Smooth muscle cell (in vitro differentiated cells): ENCODE measurements around the gene NUP43. TPM values are rescaled to one million over a fixed set of nuclear protein-coding genes. Genes with fewer than 3 reads are reported as not detected.

Experiments used
- DNase-seq: peaks from one replicate; lab custom pipeline; 2025; ENCODE audit not compliant: unreplicated experiment; lab: John Stamatoyannopoulos, UW
- H2AFZ ChIP-seq: fragments of 200-600 bp; sonication (generic); 2 replicates; pipeline ENCODE4 v1.6.0; 2016; ENCODE audit warnings: antibody characterized with exemption, low read depth, mild to moderate bottlenecking
- H3F3A ChIP-seq: fragments of 200-600 bp; sonication (generic); 2 replicates; pipeline ENCODE4 v1.6.0; 2017; ENCODE audit warnings: antibody characterized with exemption, low read depth
- H3K27ac ChIP-seq: fragments of 200-600 bp; sonication (generic); 2 replicates; pipeline ENCODE4 v1.5.1; 2016; ENCODE audit warnings: low read depth, mild to moderate bottlenecking
- H3K27me3 ChIP-seq: fragments of 200-600 bp; sonication (generic); 2 replicates; pipeline ENCODE4 v1.6.1; 2016; ENCODE audit warnings: low read depth, mild to moderate bottlenecking
- H3K36me3 ChIP-seq: fragments of 200-600 bp; sonication (generic); 2 replicates; pipeline ENCODE4 v1.5.1; 2016; ENCODE audit warnings: low read depth
- H3K4me1 ChIP-seq: fragments of 200-600 bp; sonication (generic); 2 replicates; pipeline ENCODE4 v1.5.1; 2016; ENCODE audit warnings: low read depth
- H3K4me2 ChIP-seq: fragments of 200-600 bp; sonication (generic); 2 replicates; pipeline ENCODE4 v1.6.0; 2016; ENCODE audit warnings: mild to moderate bottlenecking
- H3K4me3 ChIP-seq: fragments of 200-600 bp; sonication (generic); 2 replicates; pipeline ENCODE4 v1.5.1; 2016; ENCODE audit warnings: mild to moderate bottlenecking
- H3K79me2 ChIP-seq: fragments of 200-600 bp; sonication (generic); 2 replicates; pipeline ENCODE4 v1.6.0; 2016; ENCODE audit warnings: low read depth, mild to moderate bottlenecking
- H3K9ac ChIP-seq: fragments of 200-600 bp; sonication (generic); 2 replicates; pipeline ENCODE4 v1.6.0; 2016; ENCODE audit warnings: low read depth
- H3K9me3 ChIP-seq: fragments of 200-600 bp; sonication (generic); replicated peaks from 2 replicates; pipeline ENCODE4 v1.5.1; 2016; ENCODE audit warnings: low read depth
- H4K20me1 ChIP-seq: fragments of 200-600 bp; sonication (generic); 2 replicates; pipeline ENCODE4 v1.6.0; 2016; ENCODE audit warnings: low read depth
- WGBS: methylation state at CpG from one replicate; pipeline ENCODE4 v1.1.7; 2016; ENCODE audit warnings: low lambda C conversion rate; 5-methylcytosine and 5-hydroxymethylcytosine counted together
- polyA plus RNA-seq: library from polyadenylated mRNA; unstranded; fragments of >200 nt; fragmentation: Nextera tagmentation; extraction: Ambion mirVana; gene quantifications from 2 replicates; pipeline ENCODE4 v1.2.1, GENCODE V29; 2016
- total RNA-seq: library from RNA; depleted of rRNA; stranded (reverse); fragments of >200 nt; gene quantifications from 2 replicates; pipeline ENCODE4 v1.2.3, GENCODE V29; 2014
- TF ChIP-seq, protein P1 (sequence below): fragments of 200-600 bp; sonication (generic); IDR thresholded peaks from 2 replicates; pipeline ENCODE4 v1.5.1; 2017; ENCODE audit warnings: borderline replicate concordance, mild to moderate bottlenecking, antibody characterized with exemption; ENCODE audit not compliant: insufficient read depth, poor library complexity, severe bottlenecking

The NUP43 gene
- total and polyA plus RNA-seq, 2 experiments from 2014 or later: 5.9 to 33.8 TPM

DNA sequence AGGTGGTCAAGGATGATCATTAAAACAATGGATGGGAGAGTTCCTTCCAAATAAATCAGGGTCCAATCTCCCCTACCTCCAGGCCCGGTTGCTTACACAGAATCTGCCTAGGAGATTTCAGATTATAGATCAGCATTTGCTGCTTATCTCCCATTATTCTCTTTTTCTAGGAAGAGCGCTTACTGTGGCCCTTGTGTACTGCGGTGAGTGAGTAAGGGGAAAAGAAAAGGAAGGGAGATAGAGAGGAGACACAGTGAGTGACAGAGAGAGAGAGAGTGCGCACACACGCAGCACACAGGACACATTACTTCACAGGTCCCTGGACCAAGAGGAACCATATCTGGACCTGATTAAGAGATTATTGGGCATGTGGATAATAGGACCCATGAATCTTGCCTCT lies 34.6 kb downstream of the NUP43 start:
- no peak for DNase-seq
- Histone ChIP-seq H3K9me3 (no peaks in the 10 kb centered on the region), H3K79me2 (peaks cover 100% of the 10 kb centered on the region), H3K9ac (no peak overlapping the region), H3K27me3 (no peaks in the 10 kb centered on the region), H3K27ac (no peak overlapping the region), H3K36me3 (no peaks in the 10 kb centered on the region), H3K4me1 (peaks cover 11% of the 10 kb centered on the region), H2AFZ (no peak overlapping the region), H3K4me2 (no peak overlapping the region), H3K4me3 (no peak overlapping the region), H3F3A (no peaks in the 10 kb centered on the region), H4K20me1 (peaks cover 98% of the 10 kb centered on the region)
- TF ChIP-seq, protein P1, sequence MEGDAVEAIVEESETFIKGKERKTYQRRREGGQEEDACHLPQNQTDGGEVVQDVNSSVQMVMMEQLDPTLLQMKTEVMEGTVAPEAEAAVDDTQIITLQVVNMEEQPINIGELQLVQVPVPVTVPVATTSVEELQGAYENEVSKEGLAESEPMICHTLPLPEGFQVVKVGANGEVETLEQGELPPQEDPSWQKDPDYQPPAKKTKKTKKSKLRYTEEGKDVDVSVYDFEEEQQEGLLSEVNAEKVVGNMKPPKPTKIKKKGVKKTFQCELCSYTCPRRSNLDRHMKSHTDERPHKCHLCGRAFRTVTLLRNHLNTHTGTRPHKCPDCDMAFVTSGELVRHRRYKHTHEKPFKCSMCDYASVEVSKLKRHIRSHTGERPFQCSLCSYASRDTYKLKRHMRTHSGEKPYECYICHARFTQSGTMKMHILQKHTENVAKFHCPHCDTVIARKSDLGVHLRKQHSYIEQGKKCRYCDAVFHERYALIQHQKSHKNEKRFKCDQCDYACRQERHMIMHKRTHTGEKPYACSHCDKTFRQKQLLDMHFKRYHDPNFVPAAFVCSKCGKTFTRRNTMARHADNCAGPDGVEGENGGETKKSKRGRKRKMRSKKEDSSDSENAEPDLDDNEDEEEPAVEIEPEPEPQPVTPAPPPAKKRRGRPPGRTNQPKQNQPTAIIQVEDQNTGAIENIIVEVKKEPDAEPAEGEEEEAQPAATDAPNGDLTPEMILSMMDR: no peak
- 95% methylated on average over 5 of the region's 5 CpGs for WGBS

DNA sequence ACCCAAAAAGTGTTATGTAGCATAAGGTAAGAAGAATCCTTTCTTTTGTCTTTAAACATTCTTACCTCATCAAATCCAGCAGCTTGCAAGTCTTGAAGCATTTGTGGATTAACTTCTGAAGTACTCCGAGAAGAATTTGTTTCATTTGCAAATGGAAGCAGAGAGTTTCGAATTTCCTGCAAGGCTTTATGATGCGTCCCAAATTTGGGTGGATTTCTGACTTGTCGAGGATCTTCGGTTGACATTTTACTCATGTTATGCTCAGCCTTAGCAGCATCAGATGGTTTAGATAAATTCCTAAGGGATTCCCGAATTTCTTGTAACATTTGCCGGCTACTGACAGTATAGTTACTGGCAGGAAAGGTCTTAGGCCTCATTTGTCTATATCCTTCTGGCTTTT lies 44.6 kb downstream of the NUP43 start:
- H2AFZ ChIP-seq: no peak overlapping the region
- H3K79me2 ChIP-seq: peaks cover 99% of the 10 kb centered on the region
- H3K4me3 ChIP-seq: no peak overlapping the region
- H3K27me3 ChIP-seq: no peaks in the 10 kb centered on the region
- H3K27ac ChIP-seq: peak overlapping the region; percentile 15
- H3K4me2 ChIP-seq: no peak overlapping the region
- H3F3A ChIP-seq: no peaks in the 10 kb centered on the region
- TF ChIP-seq, protein P1: no peak
- DNase-seq: no peak
- peaks cover 1% of the 10 kb centered on the region for H3K36me3 ChIP-seq
- H3K9ac ChIP-seq: no peak overlapping the region
- H3K4me1 ChIP-seq: no peaks in the 10 kb centered on the region
- H4K20me1 ChIP-seq: peaks cover 94% of the 10 kb centered on the region
- no peaks in the 10 kb centered on the region for H3K9me3 ChIP-seq
- WGBS: 39% methylated on average over 7 of the region's 7 CpGs

DNA sequence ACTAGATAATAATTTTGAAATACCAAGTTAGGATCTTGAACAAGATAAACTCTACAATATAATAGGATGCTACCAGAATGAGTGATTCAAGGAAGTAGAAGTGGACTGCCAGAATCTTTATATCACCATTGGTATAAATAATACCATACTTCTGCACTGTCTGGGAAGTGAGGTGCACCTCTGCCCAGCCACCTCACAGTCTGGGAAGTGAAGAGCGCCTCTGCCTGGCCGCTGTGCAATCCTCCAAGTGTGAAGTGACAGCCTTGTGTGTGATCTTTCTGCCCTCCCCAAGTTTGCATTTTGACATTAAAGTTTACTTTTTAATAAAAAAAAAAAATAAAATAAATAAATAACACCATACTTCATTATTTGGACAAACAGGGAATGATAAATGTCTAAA lies 47.2 kb downstream of the NUP43 start:
- 97% methylated on average over 2 of the region's 2 CpGs for WGBS
- Histone ChIP-seq H3K9me3 (no peaks in the 10 kb centered on the region), H2AFZ (no peak overlapping the region)

DNA sequence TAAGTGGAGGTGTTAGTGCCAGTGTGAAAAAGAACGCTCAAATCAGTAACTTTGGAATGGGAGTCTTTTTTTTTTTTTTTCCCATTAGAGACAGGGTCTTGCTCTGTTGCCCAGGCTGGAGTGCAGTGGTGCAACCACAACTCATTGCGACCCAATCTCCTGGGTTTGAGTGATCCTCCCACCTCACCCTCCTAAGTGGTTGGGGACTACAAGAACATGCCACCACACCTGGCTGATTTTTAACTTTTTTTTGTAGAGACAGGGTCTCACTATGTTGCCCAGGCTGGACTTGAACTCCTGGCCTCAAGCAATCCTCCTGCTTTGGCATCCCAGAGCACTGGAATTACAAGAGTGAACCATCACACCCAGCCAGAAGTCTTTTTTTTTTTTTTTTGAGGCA lies 48.2 kb downstream of the NUP43 start:
- TF ChIP-seq, protein P1: no peak
- 100% methylated on average over 2 of the region's 2 CpGs for WGBS
- H3K79me2 ChIP-seq: peaks cover 98% of the 10 kb centered on the region

More for the DNA sequence above, 47.2 kb downstream of the NUP43 start:
- Histone ChIP-seq H4K20me1 (peaks cover 95% of the 10 kb centered on the region), H3K9ac (no peak overlapping the region), H3K79me2 (peaks cover 100% of the 10 kb centered on the region), H3K36me3 (peaks cover 7% of the 10 kb centered on the region), H3K4me2 (no peak overlapping the region), H3K4me3 (no peak overlapping the region), H3F3A (no peaks in the 10 kb centered on the region), H3K4me1 (no peaks in the 10 kb centered on the region), H3K27me3 (no peaks in the 10 kb centered on the region), H3K27ac (no peak overlapping the region)
- TF ChIP-seq, protein P1: no peak
- no peak for DNase-seq

More for the DNA sequence above, 48.2 kb downstream of the NUP43 start:
- Histone ChIP-seq H3K9me3 (no peaks in the 10 kb centered on the region), H4K20me1 (peaks cover 95% of the 10 kb centered on the region), H3K27ac (no peak overlapping the region), H2AFZ (no peak overlapping the region), H3K9ac (no peak overlapping the region), H3F3A (no peaks in the 10 kb centered on the region), H3K4me3 (no peak overlapping the region), H3K4me1 (no peaks in the 10 kb centered on the region), H3K36me3 (peaks cover 7% of the 10 kb centered on the region), H3K27me3 (no peaks in the 10 kb centered on the region), H3K4me2 (no peak overlapping the region)
- DNase-seq: no peak
